Right forelimb (tissue), 1 donor: ENCODE results near the gene F8.
"Not testable (repeated sequence)": the region's sequence is repeated elsewhere in the genome, so short reads cannot be mapped to it uniquely, and the experiment has no call there.

Experiments used
- DNase-seq: peaks from one replicate; pipeline ENCODE4 v3.0.0-alpha.2; 2018

Gene F8

DNA sequence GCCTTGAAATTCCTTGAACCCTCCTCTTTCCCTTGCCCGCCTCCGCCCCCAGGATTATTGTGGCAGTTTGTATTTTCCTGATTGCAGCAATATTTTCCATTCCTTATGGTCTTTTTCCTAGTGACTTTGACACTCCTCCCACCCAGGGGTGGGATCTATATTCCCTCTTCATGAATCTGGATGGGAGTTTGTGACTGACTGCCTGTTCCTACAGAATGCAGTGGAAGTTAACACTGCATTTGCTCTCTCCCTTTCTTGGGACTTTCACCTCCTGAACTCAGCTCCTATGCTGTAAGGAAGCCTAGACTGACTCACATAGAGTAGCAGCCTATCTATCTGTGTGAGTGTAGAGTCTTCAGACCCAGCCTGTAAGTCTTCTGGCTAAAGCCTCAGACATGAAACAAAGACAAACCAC lies 6.4 kb upstream of the F8 start:
- no peak for DNase-seq

DNA sequence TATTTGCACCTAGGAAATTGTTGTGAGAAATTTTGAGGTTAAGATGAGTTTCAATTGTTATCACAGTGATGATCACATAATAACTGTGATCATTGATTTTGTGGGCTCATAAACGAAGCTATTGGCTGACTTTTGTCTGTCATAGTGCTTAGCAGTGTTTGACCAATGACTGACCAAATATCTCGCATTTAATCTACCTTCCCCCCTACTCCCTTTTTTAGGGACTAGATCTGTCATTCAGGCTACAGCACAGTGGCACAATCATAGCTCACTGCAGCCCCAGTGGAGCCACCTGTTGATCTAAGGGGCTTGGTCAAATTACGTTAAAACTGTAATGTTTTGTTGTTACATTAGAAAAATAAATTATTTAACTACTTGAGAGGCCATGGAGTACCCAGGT lies 5.6 kb upstream of the F8 start:
- DNase-seq = no peak

DNA sequence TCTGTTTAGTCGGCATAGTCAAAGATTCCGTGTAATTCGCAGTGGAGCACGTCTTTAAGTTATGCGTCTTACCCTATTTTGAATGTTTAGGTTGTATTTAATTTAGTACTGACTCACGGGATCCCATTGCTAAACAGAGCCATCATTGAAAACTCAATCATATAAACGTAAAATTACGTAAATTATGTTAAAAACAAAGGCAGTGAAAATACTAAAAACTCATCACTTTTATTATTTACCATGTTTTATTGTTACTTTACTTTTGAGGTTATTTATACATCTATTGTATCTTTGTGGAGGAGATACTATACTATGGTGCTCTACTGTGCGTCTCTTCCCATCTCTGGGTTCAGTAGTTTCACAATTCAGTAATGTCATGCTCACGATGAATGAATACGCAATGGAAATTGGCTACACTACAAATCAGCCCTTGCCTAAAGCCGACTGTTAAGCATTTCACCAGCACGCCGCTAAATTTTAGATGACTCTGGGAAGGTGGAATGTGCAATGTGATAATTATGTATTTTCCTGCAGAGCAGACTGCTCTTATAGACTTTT lies 5.1 kb upstream of the F8 start:
- no peak for DNase-seq

DNA sequence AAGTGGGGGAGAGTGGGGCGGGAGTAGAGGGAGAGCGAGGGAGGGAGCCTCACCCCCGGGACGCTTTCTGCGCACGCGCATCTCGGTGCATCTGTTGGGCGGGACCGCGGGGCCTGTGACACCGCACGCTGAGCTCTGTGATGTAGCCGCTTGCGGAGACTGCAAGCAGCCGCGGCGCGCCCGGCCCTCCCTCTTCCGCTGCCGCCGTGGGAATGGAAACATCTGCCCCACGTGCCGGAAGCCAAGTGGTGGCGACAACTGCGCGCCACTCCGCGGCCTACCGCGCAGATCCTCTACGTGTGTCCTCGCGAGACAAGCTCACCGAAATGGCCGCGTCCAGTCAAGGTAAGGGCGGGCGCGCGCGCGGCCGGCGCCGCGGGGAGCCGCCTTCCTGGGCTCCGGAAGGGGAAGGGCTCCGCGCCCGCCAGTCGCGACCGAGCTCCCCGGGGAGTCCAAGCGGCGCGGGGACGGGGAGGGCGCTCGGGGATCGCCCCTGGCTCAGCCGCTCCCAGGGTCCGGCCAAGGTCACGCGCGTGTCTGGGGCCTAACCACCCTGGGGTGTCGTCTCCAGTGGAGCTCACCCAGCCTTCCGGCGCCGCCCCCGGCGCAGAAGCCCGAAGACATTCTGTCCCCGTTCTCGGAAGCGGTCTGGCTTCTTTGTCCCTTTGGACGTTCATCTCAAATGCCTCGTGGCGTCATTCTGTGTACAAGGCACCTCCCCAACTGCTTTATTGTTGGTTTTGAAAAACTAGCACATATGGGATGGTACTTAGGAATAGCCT lies 4.4 kb upstream of the F8 start, which contains the start of gene FUNDC2:
Gene FUNDC2 (plus strand): TSS at position 118 of the 782 bp plus-strand sequence. CDS start 95 bp downstream, at position 213.
- DNase-seq = peak; percentile 92

DNA sequence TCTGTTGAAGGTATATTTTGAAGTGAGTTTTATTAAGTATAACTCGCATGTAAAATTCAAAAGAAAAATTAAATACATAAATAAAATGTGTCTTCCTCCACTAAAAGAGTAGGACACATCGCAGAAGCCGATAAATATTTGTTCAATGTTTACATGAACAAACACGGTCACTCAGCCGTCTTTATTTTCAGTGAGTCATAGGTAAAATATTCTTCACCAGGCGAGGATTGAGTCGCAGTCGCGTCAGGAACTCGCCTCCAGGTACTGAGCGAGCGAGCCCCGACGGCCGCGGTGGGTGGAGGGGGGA lies 3.9 kb upstream of the F8 start:
- DNase-seq = no peak

DNA sequence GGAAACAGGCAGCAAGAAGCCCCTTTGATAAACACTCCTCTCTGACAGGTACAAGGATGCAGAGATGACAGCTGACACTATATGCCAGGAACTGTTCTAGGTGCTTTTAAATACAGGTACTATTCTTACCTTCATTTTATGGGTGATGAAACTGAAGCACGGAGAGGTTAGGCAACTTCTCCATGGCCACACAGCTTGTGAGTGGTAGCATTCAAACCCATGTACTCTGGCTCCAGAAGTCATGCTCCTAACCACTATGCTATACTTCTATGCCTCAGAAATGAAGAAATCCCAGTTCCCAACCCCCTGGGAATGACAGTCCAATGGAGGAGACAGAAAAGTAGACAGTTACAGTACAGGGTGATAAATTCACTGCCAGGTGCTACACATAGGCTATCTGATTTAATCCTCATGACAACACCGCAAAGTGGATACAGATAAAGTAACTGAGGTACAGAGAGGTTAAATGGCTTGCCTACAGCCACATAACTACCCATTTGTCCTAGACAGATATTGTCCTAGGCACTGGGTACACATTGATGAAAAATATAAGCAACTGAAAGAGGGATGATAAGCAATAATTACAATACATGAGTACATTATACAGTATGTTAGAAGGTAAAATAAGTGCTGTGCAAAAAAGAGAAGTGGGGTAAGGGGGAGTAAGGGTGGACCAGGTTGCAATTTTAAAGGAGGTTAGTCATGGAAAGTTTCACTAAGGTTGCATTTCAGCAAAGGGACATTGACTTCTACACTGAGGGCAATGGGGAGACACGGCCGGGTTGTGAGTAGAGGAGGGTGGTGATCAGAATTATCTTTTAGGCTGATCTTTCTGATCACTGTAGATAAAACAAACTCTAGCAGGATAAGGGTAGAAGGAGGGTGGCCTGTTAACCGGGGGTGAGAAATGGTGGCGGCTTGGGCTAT lies 1.6 kb upstream of the F8 start:
- DNase-seq = no peak

DNA sequence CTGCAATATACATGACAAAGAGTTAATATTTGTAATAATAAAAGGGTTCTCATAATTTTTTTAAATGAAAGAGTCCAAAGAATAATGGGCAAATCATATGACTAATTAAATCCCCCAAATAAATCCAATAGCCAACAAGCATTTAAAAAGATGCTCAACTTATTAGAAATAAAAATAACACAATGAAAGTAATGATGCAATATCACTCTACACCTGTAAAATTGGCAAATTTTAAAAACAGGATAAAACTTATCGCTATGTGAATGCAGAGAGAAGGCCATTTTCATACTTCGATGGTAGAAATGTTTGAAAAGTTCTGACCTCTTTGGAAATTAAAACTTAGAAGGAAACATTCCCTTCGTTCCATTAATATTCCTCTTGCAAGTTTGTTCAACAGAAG lies 1.9 kb downstream of the F8 start:
- DNase-seq = no peak

DNA sequence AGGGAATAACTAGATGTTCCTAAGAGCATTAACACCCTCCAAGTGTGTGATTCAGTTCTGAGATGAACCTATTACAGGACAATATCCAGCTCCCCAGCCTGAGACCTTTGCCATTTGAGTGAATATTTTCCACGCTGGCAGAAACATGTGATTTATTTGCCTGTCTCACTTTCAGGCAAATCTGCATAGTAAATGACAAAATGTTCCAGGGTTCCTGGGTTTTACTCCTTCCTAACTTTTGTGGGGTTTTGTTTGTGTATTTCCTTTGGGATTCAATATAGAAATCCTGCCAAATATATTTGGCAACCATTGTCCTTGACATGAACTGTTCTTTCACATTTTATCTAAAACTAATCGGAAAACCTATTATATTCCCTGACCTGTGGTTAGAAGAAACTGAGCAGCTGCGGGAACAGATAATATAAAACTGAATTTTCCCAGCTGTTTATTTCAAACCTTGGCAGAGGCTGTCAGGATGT lies 12.5 kb downstream of the F8 start:
- no peak for DNase-seq

DNA sequence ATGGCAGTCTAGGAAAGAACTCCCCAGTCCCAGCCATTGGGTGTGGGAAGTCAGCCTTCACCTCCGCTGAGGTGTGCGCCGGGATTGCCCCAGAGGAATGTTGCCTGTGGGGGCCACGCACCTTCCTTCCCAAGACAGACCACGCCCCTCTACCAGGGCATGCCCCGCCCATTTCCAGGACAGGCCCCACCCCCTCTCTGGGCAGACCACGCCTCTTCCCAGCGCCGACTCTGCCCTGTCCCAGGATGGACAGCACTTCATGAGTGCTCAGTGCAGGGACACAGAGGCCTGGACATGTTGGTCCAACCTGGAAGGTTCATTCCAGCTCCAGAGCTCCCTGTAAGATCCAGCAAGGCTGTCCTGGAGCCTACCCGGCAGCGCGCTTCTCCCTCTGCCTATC lies 13.9 kb downstream of the F8 start:
- not testable (repeated sequence) for DNase-seq

DNA sequence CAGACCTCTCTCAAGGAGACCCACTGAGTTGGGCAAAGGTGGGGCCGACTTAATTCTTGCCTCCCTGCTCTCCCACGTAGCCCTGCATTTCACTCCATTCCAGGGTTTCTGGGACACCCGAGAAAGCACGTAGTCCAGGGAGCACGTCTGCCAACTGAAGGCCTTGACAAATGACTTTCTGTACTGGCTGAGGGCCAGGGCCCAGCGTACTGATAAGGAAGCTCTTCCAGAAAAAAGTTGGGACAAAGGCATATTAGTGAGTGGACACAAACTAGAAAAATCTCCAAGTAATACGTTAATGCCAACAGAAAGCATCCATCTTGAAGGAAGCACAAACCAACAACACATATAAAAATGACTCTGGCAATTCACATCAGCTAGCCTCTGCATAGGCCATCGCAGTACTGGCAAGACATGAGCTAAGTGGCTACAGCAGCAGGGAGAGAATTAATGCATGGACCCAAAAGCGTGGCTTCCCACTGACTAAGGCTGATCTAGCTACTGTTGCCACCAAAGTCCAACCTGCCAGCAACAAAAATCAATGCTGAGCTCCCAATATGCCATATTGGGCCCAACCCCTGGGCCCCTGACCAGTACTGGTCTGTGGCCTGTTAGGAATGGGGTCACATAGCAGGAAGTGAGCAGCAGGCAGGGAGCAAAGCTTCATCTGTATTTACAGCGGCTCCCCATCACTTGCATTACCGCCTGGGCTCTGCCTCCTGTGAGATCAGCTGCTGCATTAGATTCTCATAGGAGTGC lies 15.4 kb downstream of the F8 start:
- DNase-seq = not testable (repeated sequence)

DNA sequence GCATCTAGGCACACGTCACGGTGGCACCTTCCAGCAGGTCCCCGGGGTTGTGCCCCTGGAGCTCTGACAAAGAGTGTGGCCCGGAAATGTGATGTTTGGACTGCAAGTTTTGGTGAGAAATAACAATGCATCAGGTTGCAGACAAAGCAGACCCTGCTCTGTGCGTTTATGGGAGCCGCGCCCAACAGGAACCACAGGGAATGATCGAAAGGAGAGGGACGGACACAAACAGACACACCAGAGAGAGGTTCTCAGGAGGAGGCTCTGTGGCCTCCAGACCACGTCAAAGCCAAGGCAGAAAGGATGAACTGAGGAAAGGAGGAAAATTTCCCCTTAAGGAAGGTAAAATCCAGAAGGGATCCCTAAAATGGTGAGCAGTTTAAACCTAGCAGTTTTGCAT lies 16.1 kb downstream of the F8 start:
- DNase-seq = not testable (repeated sequence)

DNA sequence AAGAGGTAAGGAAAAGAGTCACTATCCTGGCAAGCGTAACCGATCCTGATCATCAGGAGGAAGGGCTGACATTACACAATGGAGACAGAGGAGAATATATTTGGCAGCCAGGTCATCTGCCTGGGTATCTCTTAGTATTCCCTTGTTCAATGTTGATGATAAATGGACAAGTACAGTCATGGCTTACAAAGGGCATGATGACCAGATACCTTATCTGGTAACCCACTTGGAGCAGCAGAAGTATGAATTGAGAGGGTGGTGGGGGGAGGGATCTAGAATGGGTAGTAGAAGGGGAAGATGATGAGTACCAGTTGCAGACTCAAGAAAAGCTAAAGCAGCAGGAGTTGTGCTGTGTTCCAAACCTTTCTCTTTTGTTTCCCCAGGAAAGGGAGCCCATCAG lies 17.3 kb downstream of the F8 start:
- DNase-seq = no peak

DNA sequence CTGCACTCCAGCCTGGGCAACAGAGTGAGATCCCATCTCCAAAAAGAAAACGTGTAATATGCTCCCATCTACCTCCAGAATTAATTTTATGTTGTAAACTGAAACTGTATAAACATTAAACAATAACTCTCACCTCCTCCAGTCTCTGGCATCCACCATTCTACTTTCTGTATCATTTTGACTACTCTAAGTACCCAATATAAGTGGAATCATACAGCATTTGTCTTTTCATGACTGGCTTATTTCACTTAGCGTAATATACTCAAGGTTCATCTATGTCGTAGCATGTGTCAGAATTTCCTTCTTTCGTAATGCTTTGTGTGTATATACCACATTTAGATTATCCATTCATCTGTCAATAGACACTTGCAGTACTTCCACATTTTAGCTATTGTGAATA lies 20.6 kb downstream of the F8 start:
- no peak for DNase-seq

DNA sequence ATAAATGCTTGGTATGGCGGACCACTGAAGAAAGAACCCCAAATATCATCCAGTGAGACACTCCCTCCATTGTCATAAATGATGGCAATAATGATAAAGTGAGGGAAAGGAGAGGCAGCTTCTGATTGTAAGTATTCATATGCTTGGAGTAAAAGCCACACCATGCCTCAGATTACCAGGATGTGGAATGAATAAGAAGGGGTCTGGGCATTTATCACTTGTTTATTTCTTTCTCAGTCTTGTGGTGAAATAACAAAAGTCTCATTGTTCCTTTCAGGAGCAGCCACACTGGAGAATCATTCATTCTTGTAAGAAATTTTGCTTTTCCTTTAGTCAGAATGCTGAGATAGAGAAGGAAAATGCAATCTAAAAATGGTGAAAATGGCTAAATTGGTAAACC lies 21.7 kb downstream of the F8 start:
- no peak for DNase-seq

DNA sequence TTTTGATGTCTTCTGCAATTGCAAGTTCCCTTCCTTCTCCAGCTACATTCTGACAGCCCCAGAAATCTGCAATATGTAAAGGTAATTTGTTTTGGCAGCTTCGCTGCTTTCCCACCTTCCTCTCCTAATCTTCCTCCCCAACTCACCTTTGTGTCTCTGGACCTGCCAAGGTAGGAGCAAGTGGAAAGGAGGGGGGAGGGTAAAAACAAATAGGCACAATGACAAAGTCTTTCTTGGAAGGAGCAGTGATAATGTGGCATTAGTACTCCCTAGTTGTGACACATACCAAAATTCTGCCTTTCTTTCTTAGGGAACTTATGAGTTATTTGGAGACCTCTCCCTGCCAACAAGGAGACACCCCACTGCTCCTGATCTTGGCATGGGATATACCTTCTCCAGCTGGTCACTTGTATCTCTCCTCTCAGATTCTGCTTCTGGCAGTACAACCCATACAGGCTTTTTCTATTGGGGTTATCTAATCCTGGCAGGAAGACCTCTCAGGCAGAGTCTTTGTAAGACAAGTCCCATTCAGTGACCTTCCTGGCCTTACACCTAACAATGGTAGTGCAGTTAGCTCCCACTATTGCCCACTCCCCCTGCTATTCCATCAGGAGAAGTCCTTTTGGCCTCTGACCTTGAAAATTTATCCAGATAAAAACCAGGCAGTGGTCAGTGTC lies 24.2 kb downstream of the F8 start:
- DNase-seq = no peak

DNA sequence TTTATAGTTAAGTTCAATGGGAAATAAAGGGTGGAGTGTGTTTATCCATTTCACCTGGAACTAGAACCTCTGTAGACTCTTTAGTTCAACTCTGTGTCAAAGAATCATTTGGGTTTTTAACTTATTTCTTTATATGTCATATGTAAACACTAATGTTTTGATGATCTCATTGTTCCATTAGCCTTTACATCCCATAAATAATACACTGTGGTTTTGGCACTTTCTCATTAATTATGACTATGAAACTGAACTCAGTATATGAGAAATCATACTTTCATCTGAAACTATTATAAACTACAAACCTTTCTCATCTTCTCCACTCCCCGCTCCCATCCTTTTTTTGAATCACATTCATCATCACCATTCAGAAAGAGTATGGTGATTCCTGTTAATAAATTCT lies 31.0 kb downstream of the F8 start:
- DNase-seq = no peak

DNA sequence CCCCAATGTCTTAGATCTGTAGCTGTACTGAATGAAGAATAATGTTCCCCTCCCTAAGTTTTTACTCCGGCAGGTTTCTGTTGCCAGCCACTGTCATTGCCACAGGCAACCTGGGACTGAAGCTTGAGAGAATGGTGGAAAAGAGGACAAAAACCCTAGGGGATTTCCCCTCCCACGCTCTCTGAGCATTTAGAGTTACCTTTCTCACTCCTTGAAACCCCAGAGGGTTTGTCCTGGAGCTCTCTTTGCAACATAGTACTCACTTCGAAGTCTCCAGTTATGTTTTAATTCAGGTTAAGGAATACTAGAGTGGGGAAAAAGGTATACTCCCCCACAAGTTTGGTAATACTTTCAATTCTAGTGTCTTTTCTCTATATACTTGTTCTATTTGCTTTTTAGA lies 31.5 kb downstream of the F8 start:
- DNase-seq = no peak

DNA sequence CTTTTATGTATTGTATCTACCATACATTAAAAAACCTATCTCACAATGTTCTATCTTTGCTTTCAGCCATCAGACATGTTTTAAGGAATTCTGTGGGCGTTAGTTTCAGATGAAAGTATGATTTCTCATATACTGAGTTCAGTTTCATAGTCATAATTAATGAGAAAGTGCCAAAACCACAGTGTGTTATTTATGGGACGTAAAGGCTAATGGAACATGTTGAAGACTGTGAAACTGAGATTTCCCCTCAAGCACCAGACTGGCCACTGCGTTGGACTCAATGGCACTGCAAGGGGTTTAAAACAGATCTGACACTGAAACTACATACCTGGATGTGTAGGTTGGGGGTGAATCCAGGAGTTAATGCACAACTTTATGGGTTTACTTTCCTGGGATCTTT lies 32.0 kb downstream of the F8 start:
- DNase-seq = no peak

DNA sequence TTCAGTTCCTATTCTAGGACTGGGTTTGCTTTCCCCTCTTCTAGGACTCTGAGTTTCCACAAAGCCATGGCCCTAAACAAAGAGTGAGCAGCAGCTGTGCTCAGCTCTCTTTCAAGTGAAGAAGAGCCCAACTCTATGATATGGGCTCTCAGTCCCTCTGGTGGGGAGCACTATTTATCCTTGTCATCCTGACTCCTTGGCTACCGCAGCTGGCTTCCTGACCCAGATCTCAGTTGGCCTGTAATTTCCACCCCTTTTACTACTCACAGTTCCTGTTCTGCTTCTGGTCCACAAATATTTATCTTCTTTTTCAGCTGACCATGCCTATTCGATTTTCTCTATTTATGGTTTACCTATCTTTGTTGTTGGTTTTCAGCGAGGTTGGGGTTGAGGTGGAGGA lies 33.8 kb downstream of the F8 start:
- DNase-seq = no peak

DNA sequence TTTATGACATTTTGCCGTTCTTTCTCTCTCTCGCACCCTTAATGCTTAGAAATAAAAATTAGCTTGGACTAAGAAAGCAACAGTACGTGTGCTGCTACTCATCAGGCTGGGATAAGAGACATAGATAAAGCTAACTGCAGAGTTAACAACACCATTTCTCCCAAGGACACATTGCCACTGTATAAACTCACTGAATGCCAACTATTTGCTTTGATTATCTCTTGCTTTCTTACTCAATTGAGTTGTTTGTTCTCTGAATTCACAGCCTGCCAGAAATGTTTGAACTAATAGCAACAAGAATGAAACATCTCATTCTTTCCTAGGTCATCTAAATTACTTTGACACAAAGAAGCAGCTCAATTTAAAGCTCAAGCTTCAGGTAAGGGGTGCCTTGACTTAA lies 34.6 kb downstream of the F8 start:
- DNase-seq = no peak

DNA sequence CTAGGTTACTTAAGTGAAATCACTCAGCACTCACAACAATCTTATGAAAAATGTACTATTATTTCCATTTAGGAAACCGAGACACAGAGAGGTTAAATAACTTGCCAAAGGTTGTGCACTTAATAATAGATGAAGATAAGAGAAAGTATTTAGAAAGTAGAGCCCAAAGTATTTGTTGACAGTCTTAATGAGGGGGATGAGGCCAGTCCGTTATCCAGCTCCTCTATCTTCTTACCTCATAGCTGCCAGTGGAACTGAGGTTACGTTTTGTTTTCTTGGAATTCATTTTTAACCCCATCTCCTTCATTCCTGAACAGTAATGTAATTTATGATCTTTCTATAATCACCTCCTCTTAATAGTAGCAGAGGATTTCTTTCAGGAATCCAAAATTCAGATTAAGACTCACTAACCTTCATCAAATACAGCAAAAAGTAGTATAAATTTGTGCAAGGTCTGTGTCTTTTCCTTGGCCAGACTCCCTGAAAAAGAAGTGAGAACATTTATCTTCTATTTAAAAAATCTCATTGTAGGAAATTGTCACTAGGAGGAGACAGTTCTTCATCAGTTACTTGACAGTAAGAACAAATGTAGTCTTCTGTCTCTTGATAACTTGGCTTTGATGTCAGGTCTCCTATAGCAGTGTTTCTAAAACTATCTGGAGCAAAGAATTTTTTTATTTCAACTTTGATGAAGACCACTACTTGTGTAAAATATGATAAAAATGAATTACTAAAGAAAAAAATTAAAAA lies 35.5 kb downstream of the F8 start:
- DNase-seq = no peak

DNA sequence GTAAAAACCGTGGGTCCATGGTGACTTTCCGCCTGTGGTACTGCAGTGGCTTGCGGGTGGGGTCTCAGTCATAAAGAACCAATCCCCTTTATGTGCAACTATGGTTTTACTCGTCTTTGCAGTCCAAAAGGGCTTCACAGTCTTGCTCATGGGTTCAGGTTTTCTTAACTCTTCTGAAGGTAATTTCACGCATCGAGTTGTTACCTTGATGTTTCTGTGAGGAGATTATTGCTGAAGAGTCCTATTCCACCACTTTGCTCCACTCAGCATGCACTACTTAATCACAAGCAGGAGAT lies 41.5 kb downstream of the F8 start:
- no peak for DNase-seq
